B cell (primary cell): ENCODE results near the gene CCDC85C. TPM values are rescaled to one million over a fixed set of nuclear protein-coding genes. Genes with fewer than 3 reads are reported as not detected.

Source experiments
- ATAC-seq: fragments of 200-7000 bp; cut with Tn5 transposase; one replicate; pipeline ENCODE4 v1.10.0; 2021; ENCODE audit warnings: low read depth, mild to moderate bottlenecking, moderate number of reproducible peaks, moderate library complexity
- CTCF ChIA-PET: fragments of 350-600 bp; sonication (Branson Sonifier 250); formaldehyde crosslinking; loops from one replicate; lab custom pipeline; 2021; ENCODE audit warnings: antibody characterized with exemption, inconsistent platforms; lab: Charles Lee
- POLR2A ChIA-PET: fragments of 350-600 bp; sonication (Branson Sonifier 250); formaldehyde crosslinking; loops from one replicate; lab custom pipeline; 2021; ENCODE audit warnings: antibody characterized with exemption; lab: Charles Lee
- DNase-seq: peaks from one replicate; pipeline ENCODE4 v3.0.0; 2013
- H2AFZ ChIP-seq: 2 replicates; pipeline ENCODE4 v1.6.1; 2012; ENCODE audit warnings: mild to moderate bottlenecking, low read depth, low read length; ENCODE audit not compliant: insufficient read depth, poor library complexity, severe bottlenecking
- H3K27ac ChIP-seq, 2 donors: 1 replicate in 1 of 2; 2 replicates in 1 of 2; pipeline ENCODE4 v1.5.1; 2012 to 2013; ENCODE audit warnings: low read length in 2 of 2, mild to moderate bottlenecking in 2 of 2, moderate library complexity in 1 of 2
- H3K27me3 ChIP-seq, 4 experiments: fragments of 200-600 bp in 1 of 4; sonication (generic) in 1 of 4; replicated peaks in 1 of 4; 1 replicate in 2 of 4; 2 replicates in 2 of 4; pipeline versions ENCODE4 v1.6.1 to v1.7.0; 2013 to 2016; ENCODE audit warnings: low read length in 3 of 4, mild to moderate bottlenecking in 2 of 4, mixed read lengths in 1 of 4, moderate library complexity in 1 of 4; ENCODE audit not compliant: insufficient read depth in 4 of 4, control insufficient read depth in 3 of 4; ENCODE audit errors: control extremely low read depth in 1 of 4
- H3K36me3 ChIP-seq, 2 experiments: replicated peaks in 1 of 2; 1 replicate in 1 of 2; 2 replicates in 1 of 2; pipeline versions ENCODE4 v1.6.1 to v1.7.1; 2013; ENCODE audit warnings: low read length in 1 of 2; ENCODE audit not compliant: insufficient read depth in 2 of 2, control insufficient read depth in 1 of 2; ENCODE audit errors: control extremely low read depth in 1 of 2, extremely low read depth in 1 of 2
- H3K4me1 ChIP-seq, 2 donors: fragments of 200-600 bp in 1 of 2; sonication (generic) in 1 of 2; 1 replicate in 1 of 2; 2 replicates in 1 of 2; pipeline versions ENCODE4 v1.5.1 to v1.6.1; 2013 to 2017; ENCODE audit warnings: low read length in 2 of 2; ENCODE audit not compliant: control insufficient read depth in 2 of 2, insufficient read depth in 2 of 2
- H3K4me2 ChIP-seq: replicated peaks from 2 replicates; pipeline ENCODE3; 2012; ENCODE audit warnings: mild to moderate bottlenecking, low read depth, low read length; ENCODE audit not compliant: poor library complexity, severe bottlenecking
- H3K4me3 ChIP-seq, 5 experiments: fragments of 200-600 bp in 1 of 5; sonication (generic) in 1 of 5; 1 replicate in 3 of 5; 2 replicates in 2 of 5; pipeline versions ENCODE4 v1.5.1 to v1.7.0; 2011 to 2016; ENCODE audit warnings: low read length in 4 of 5, mild to moderate bottlenecking in 4 of 5, low read depth in 2 of 5, control low read depth in 1 of 5, moderate library complexity in 1 of 5; ENCODE audit not compliant: insufficient read depth in 1 of 5; ENCODE audit errors: control extremely low read depth in 1 of 5, extremely low read depth in 1 of 5
- H3K79me2 ChIP-seq: fragments of 200-600 bp; sonication (generic); one replicate; pipeline ENCODE4 v1.6.0; 2016; ENCODE audit warnings: low read length; ENCODE audit not compliant: control insufficient read depth, insufficient read depth
- H3K9ac ChIP-seq: fragments of 200-600 bp; sonication (generic); 2 replicates; pipeline ENCODE4 v1.6.1; 2017; ENCODE audit warnings: mild to moderate bottlenecking, low read length, moderate library complexity
- H3K9me3 ChIP-seq, 3 donors: one replicate each; pipeline versions ENCODE4 v1.6.1 to v1.7.1; 2013; ENCODE audit warnings: low read length in 2 of 3; ENCODE audit not compliant: control insufficient read depth in 2 of 3, insufficient read depth in 1 of 3; ENCODE audit errors: control extremely low read depth in 1 of 3
- H4K20me1 ChIP-seq: 2 replicates; pipeline ENCODE4 v1.6.0; 2012; ENCODE audit warnings: mild to moderate bottlenecking, low read length; ENCODE audit not compliant: insufficient read depth, control insufficient read depth, poor library complexity, severe bottlenecking
- H3K27ac Mint-ChIP-seq: one replicate; pipeline ENCODE4 v1.8.0; 2021; ENCODE audit warnings: mixed read lengths
- H3K27me3 Mint-ChIP-seq: one replicate; pipeline ENCODE4 v1.8.0; 2021; ENCODE audit warnings: mixed read lengths
- H3K4me1 Mint-ChIP-seq: one replicate; pipeline ENCODE4 v1.8.0; 2021; ENCODE audit warnings: mixed read lengths
- H3K4me3 Mint-ChIP-seq: one replicate; pipeline ENCODE4 v1.8.0; 2021; ENCODE audit warnings: mixed read lengths
- H3K9me3 Mint-ChIP-seq: one replicate; pipeline ENCODE4 v1.8.0; 2022; ENCODE audit warnings: mixed read lengths; ENCODE audit not compliant: insufficient read depth
- EZH2 ChIP-seq: IDR thresholded peaks from 2 replicates; pipeline ENCODE4 v1.6.1; 2012; ENCODE audit warnings: borderline replicate concordance, low read depth, mild to moderate bottlenecking, moderate library complexity, low read length; ENCODE audit not compliant: insufficient read depth, poor library complexity, severe bottlenecking
- WGBS: methylation state at CpG from one replicate; pipeline ENCODE4 v1.1.5; 2013; ENCODE audit warnings: missing lambda C conversion rate; ENCODE audit not compliant: insufficient coverage; 5-methylcytosine and 5-hydroxymethylcytosine counted together
- intact Hi-C: fragments of 100-400 bp; cut with micrococcal nuclease; formaldehyde crosslinking; loops from one replicate; pipeline ENCODE4 v1.10.0; 2022
- polyA plus RNA-seq: library from polyadenylated mRNA; depleted of rRNA; stranded (reverse); fragments of >200 nt; gene quantifications from 2 replicates; pipeline ENCODE4 v1.2.3, GENCODE V29; 2012
- total RNA-seq, 2 donors: library from RNA; stranded (reverse); fragments of 120-200 nt in 1 of 2; gene quantifications; 1 replicate in 1 of 2; 2 replicates in 1 of 2; pipeline versions ENCODE4 v1.2.3 to v1.2.4, GENCODE V29; 2013 to 2022
- TF ChIP-seq, protein P1 (sequence below): fragments of 200-600 bp; IDR thresholded peaks from one replicate; pipeline ENCODE4 v1.8.0; 2022; ENCODE audit warnings: antibody characterized with exemption, mild to moderate bottlenecking

Gene CCDC85C
- total and polyA plus RNA-seq, 2 donors (not counting 1 experiment from before 2014, with no cell fraction given) = 0.52 to 2.7 TPM

DNA sequence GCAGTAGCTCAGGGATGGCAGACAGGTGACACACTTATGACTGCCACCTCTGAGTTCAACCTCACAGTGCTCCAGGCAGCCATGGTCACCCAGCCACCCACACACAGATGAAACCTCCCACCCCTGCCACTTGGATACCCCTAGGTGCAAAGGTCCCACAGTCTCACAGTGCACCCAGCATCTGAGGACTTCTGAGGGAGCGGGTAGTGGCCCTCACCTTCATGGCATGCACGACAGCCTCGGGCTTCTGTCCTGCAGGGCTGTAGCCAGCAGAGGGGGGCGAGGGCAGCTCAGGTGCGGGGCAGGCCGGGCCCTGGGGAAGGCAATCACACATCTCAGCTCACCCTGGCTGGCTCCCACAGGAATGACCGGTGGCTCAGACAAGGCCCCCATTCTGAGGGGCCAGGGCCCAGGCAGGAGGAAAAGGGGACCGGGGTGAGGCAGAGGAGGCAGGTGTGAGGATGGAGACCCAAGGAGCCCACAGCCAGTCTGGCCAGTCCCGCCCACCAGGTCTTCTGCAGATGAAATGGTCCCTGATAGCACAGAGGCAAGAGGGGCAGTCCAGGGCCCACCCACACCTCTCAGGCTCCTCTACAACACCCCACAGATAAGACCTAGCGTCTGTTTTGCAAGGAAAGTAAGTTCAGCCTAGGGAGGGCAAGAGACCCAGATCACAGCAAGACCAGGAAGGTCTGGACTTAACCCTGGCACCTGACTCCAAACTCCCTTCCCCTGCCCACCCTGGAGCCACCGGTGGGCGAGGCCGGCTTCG is 87.0 kb downstream of the CCDC85C start:
- intact Hi-C loops = no loop called here
- Histone ChIP-seq H3K4me1 (no peaks in the 10 kb centered on the region), H2AFZ (no peak overlapping the region), H3K36me3 (no peaks in the 10 kb centered on the region), H3K27me3 (no peaks in the 10 kb centered on the region), H4K20me1 (no peaks in the 10 kb centered on the region), H3K4me2 (no peak overlapping the region), H3K27ac (no peak overlapping the region), H3K9ac (no peak overlapping the region), H3K4me3 (no peak overlapping the region), H3K9me3 (no peaks in the 10 kb centered on the region), H3K79me2 (no peaks in the 10 kb centered on the region)
- H3K27me3 Mint-ChIP-seq = no peaks in the 10 kb centered on the region
- H3K4me1 Mint-ChIP-seq = no peaks in the 10 kb centered on the region
- WGBS = 84% methylated on average over 13 of the region's 14 CpGs
- no peaks in the 10 kb centered on the region for H3K9me3 Mint-ChIP-seq
- DNase-seq = peak; percentile 22
- H3K27ac Mint-ChIP-seq = no peak overlapping the region
- no peak for ATAC-seq
- no peak for TF ChIP-seq EZH2
- TF ChIP-seq, protein P1, sequence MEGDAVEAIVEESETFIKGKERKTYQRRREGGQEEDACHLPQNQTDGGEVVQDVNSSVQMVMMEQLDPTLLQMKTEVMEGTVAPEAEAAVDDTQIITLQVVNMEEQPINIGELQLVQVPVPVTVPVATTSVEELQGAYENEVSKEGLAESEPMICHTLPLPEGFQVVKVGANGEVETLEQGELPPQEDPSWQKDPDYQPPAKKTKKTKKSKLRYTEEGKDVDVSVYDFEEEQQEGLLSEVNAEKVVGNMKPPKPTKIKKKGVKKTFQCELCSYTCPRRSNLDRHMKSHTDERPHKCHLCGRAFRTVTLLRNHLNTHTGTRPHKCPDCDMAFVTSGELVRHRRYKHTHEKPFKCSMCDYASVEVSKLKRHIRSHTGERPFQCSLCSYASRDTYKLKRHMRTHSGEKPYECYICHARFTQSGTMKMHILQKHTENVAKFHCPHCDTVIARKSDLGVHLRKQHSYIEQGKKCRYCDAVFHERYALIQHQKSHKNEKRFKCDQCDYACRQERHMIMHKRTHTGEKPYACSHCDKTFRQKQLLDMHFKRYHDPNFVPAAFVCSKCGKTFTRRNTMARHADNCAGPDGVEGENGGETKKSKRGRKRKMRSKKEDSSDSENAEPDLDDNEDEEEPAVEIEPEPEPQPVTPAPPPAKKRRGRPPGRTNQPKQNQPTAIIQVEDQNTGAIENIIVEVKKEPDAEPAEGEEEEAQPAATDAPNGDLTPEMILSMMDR = no peak
- POLR2A ChIA-PET = no interaction called here
- H3K4me3 Mint-ChIP-seq = no peak overlapping the region
- CTCF ChIA-PET = interaction anchor here (0.8 to 1.9 kb wide), 5 partner anchors 111 to 382 kb away, joined by 3 to 6 read pairs (median 4); no protein-coding TSS in a partner anchor

DNA sequence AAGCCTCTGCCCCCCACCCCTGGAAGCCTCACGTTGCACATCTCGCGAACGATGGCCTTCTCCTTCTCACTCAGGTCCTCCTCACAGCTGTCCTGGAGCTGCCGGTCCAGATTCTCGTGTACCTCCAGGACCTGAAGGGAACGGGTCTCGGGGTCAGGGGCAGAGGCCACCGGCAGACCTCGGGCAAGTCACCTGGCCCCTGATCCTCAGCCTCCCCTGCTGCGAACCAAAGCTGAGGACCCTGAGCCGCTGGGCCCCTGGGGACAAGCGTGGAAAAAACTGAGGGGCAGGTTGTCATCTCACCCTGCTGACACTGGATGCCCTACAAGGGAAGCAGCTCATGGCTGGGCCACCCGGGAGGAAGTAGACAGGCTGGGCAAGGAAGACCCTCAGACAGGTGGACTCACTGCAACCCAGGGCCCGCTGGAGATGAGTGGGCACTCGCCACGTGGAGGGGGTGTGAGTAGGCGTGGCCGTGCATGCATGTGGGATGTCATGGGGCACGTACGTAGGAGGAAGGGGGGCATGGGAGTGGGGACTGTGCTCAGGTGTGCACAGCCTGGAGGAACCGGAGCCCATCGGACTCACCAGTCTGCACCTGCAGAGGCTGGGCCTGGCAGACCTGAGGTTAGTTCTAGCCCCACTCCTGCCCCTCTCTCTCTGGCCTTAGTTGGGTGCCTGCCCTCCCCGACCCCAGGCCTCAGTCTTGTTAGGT is 87.7 kb downstream of the CCDC85C start:
- no peak for TF ChIP-seq EZH2
- TF ChIP-seq, protein P1 = no peak
- intact Hi-C loops = no loop called here
- Mint-ChIP-seq H3K4me3 (no peak overlapping the region), H3K27ac (peak overlapping the region; percentile 56), H3K27me3 (no peaks in the 10 kb centered on the region), H3K9me3 (no peaks in the 10 kb centered on the region), H3K4me1 (no peaks in the 10 kb centered on the region)
- ATAC-seq (no peak), DNase-seq (no peak)
- Histone ChIP-seq H3K9ac (no peak overlapping the region), H3K27ac (no peak overlapping the region), H3K27me3 (no peaks in the 10 kb centered on the region), H3K4me2 (no peak overlapping the region), H3K4me3 (no peak overlapping the region), H2AFZ (no peak overlapping the region), H3K4me1 (no peaks in the 10 kb centered on the region), H3K9me3 (no peaks in the 10 kb centered on the region), H3K36me3 (peaks cover 0 to 5% of the 10 kb centered on the region in 2 experiments), H4K20me1 (no peaks in the 10 kb centered on the region), H3K79me2 (no peaks in the 10 kb centered on the region)
- ChIA-PET CTCF (interaction anchor here (0.9 to 1.9 kb wide), 2 partner anchors 36 to 369 kb away, joined by 3 to 6 read pairs; no protein-coding TSS in a partner anchor), POLR2A (no interaction called here)
- WGBS = 87% methylated on average over 20 of the region's 24 CpGs
